Psoas muscle (tissue), 8 donors: Measurements from ENCODE around the gene SMIM20. TPM values are rescaled to one million over a fixed set of nuclear protein-coding genes. Genes with fewer than 3 reads are reported as not detected.

Experiments
- ATAC-seq, 4 donors: fragments of 200-7000 bp; cut with Tn5 transposase; one replicate each; pipeline ENCODE4 v1.9.1; 2020; ENCODE audit warnings: moderate library complexity in 3 of 4, mild to moderate bottlenecking in 2 of 4
- DNase-seq, 2 donors: peaks; one replicate each; pipeline ENCODE4 v3.0.0-alpha.2; 2020
- H3K27ac ChIP-seq: fragments of 200-600 bp; one replicate; pipeline ENCODE4 v1.8.0; 2022
- H3K27me3 ChIP-seq, 3 donors: fragments of 200-600 bp in 1 of 3; one replicate each; pipeline versions ENCODE4 v1.6.1 to v1.8.0; 2013 to 2022; ENCODE audit warnings: low read length in 2 of 3, mild to moderate bottlenecking in 2 of 3, moderate library complexity in 1 of 3; ENCODE audit not compliant: insufficient read depth in 3 of 3
- H3K36me3 ChIP-seq, 2 donors: fragments of 200-600 bp in 1 of 2; one replicate each; pipeline versions ENCODE4 v1.6.1 to v1.8.0; 2013 to 2022; ENCODE audit warnings: low read depth in 1 of 2, mild to moderate bottlenecking in 1 of 2, moderate library complexity in 1 of 2; ENCODE audit not compliant: insufficient read depth in 1 of 2
- H3K4me1 ChIP-seq: fragments of 200-600 bp; one replicate; pipeline ENCODE4 v1.8.0; 2022
- H3K4me3 ChIP-seq: fragments of 200-600 bp; one replicate; pipeline ENCODE4 v1.8.0; 2022; ENCODE audit warnings: mild to moderate bottlenecking
- H3K9me3 ChIP-seq: fragments of 200-600 bp; one replicate; pipeline ENCODE4 v1.8.0; 2022
- CTCF ChIP-seq: fragments of 200-600 bp; IDR thresholded peaks from one replicate; pipeline ENCODE4 v1.8.0; 2022; ENCODE audit warnings: antibody characterized with exemption
- WGBS, 3 donors: extraction: QIAGEN DNeasy Blood & Tissue Kit; methylation state at CpG; one replicate each; pipeline versions ENCODE4 v1.1.6 to v1.1.7; 2013; 5-methylcytosine and 5-hydroxymethylcytosine counted together
- intact Hi-C, 2 donors: fragments of 100-400 bp; cut with DNase I; formaldehyde crosslinking; loops; one replicate each; pipeline versions ENCODE4 v1.11.0 to v1.14.2; 2022
- polyA plus RNA-seq, 3 donors: library from polyadenylated mRNA; stranded (reverse); fragments of 200-250 nt; gene quantifications; one replicate each; pipeline ENCODE4 v1.2.3, GENCODE V29; 2013
- total RNA-seq, 4 donors: library from RNA; stranded (reverse); fragmentation: NEBNext Ultra II Directional in 2 of 4; extraction: Animal tissue kit (Norgen Biotek cat#: 25700) in 2 of 4; gene quantifications; one replicate each; pipeline versions ENCODE4 v1.2.1 to v1.2.4, GENCODE V29; 2021 to 2023
- donor health status: healthy with polysubstance abuse.
- donor health status: DM: no; HTN: no; CAD: no; lungs with moderate emphysema.
- donor health status: Bipolar disorder and iron deficiency.
- donor health status: healthy.
- donor health status: DM: yes; HTN: yes; CAD: no.
- donor health status: DM: no; HTN: no; CAD: no.
- donor health status: DM: no; HTN: no; CAD: no.
- donor health status: DM: yes; HTN: yes; CAD: no.

Gene SMIM20
- total and polyA plus RNA-seq, 7 donors, result 30.9 to 100 (median 47.6) TPM

GRCh38 chr4:25977397-25978170, 63.6 kb downstream of the SMIM20 start:
- 84 to 89% (median 86%) methylated on average over 12 of the region's 12 CpGs for WGBS, 3 donors
- TF ChIP-seq CTCF, result no peak
- intact Hi-C loops, result no loop called here

GRCh38 chr4:25978327-25978726, 64.3 kb downstream of the SMIM20 start:
- intact Hi-C loops, result no loop called here
- TF ChIP-seq CTCF, result no peak
- ATAC-seq, result peak in 3 of 4 donors; percentile 41 to 52 (median 46)
- Histone ChIP-seq H3K4me3 (no peak overlapping the region), H3K27me3 (no peaks in the 10 kb centered on the region), H3K36me3 (no peaks in the 10 kb centered on the region), H3K4me1 (no peaks in the 10 kb centered on the region), H3K27ac (no peak overlapping the region), H3K9me3 (no peaks in the 10 kb centered on the region)
- DNase-seq, result no peak
- WGBS, 3 donors, result 43 to 49% (median 47%) methylated on average over 8 of the region's 8 CpGs

More at GRCh38 chr4:25977397-25978170, 63.6 kb downstream of the SMIM20 start:
- DNase-seq (no peak), ATAC-seq (no peak)
- no peaks in the 10 kb centered on the region for H3K27me3 ChIP-seq
- H3K4me3 ChIP-seq, result no peak overlapping the region
- no peaks in the 10 kb centered on the region for H3K4me1 ChIP-seq
- no peak overlapping the region for H3K27ac ChIP-seq
- H3K36me3 ChIP-seq, result no peaks in the 10 kb centered on the region
- H3K9me3 ChIP-seq, result no peaks in the 10 kb centered on the region

Other genes starting within 250 kb of the SMIM20 start
- 1 to 10 TPM; 1.4 to 4.3 (median 3.0) TPM for gene SEL1L3, start 51.2 kb upstream of the SMIM20 start, total RNA-seq
- gene SEL1L3, start 51.2 kb upstream of the SMIM20 start, polyA plus RNA-seq, result 1 to 10 TPM; 1.0 to 1.6 (median 1.3) TPM